HG03095 (cell line): ENCODE data around the gene CBLN3.

Source experiments
- ATAC-seq: cut with Tn5 transposase; IDR thresholded peaks from one replicate; pipeline ENCODE4 v1.9.1; 2021; ENCODE audit warnings: moderate library complexity; ENCODE audit not compliant: unreplicated experiment

The CBLN3 gene

DNA sequence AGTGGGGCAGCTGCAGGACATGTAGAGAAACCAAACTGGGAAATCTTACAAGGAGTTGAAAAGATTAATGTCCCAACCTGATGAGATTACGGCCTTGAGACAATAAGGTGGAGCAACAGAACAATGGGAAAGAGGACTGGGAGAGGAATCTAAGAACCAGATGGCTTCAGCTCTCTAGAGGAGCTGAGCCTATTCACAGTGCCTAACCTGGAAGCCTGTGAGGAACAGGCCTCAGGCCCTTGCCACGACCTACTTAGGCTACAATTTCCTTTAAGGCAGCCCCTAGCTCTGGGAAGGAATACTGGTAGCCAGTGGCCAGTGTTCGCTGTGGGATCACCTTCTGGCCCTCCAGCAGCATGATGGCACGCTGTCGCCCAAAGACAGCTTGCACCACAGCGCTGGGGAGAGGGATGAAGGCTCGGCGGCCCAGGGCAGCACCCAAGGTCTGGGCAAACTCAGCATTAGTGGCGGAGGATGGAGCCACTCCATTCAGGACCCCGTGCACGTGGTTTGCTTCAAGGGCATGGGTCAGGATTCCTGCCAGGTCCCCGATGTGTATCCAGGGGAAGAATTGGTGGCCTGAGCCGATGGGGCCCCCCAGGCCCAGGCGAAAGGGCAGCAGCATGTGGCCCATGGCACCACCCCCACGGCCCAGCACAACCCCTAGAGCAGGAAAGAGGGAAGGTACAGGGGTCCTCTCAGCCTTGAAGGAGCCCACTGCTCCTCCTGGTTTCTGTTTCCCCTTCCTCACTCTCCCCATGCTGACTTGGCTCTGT, 10.6 kb upstream of the CBLN3 start:
- no peak for ATAC-seq

GRCh38 chr14:24439257-24439656, 9.8 kb upstream of the CBLN3 start:
- no peak for ATAC-seq

DNA sequence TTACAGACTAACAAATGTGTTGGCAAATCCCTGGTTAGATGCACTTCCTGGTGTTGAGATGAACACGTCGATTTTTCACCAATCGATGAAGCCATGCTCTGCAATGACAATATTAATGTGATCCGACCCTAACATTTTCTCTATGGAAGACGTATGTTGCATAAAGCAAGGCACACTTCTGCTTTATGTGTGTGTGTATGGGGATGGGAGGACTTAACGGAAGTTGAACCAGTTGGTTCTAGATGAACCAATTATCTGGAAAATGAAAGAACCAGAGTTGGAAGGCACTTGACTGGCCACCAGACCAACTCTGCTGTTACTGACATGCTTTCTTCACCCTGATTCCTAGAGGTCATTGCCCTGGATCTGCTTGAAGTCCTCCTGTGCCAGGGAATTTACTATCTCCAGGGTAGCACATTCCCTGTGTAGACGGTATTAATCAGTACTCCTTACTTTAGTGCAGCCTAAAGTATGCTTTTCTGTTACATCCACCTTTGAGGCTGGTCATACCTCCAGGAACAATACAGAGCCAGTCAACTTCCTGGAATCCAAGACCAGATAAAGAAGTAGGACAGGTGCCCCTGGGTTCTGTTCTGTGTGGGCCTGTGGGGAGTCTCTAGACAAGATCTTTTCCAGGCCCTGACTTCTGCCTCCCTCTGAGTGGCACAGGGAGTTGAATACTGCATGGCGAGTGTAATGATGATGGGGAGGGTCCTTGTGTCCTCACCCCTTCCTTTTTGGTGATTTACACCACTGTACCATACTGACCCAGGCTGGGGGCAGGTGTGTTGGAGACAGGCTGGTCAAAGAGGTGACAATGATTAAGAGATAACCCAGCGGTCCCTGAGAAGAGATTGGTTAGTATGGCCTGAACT, 9.0 kb upstream of the CBLN3 start:
- no peak for ATAC-seq

DNA sequence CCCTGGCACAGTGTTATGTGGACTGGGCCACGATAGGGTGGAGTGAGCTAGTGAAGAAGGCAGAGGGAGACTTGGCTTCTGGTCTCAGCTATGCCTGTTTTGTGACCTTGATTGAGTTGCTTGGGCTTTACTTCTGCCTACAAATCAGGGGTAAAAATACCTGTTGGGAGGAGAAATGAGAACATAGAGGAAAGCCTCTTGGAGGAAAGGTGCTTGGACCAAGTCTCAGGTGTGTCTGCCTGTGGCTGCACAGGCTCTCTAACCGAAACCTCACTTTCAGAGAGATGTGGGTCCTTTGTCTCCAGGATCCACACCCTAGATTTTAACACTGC, 8.2 kb upstream of the CBLN3 start:
- ATAC-seq: no peak

- ATAC-seq: no peak
Measured at GRCh38 chr14:24437020-24437735, 7.7 kb upstream of the CBLN3 start.

GRCh38 chr14:24436355-24437019, 7.0 kb upstream of the CBLN3 start:
- ATAC-seq: no peak

DNA sequence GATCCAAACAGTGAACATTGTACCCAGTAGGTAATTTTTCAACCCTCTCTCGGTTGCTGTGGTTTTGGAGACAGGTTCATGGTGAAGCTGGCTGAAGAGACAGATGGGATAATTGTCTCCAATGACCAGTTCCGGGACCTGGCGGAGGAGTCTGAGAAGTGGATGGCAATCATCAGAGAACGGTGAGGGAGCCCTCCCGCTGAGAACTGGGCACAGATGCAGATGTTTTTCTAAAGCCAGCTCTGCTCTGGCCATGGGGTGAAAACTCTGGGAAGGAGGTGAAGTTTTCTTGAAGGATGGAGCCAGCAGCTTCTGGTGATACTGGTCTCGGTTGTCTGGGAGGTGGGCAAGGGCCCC, 6.5 kb upstream of the CBLN3 start:
- ATAC-seq: no peak

DNA sequence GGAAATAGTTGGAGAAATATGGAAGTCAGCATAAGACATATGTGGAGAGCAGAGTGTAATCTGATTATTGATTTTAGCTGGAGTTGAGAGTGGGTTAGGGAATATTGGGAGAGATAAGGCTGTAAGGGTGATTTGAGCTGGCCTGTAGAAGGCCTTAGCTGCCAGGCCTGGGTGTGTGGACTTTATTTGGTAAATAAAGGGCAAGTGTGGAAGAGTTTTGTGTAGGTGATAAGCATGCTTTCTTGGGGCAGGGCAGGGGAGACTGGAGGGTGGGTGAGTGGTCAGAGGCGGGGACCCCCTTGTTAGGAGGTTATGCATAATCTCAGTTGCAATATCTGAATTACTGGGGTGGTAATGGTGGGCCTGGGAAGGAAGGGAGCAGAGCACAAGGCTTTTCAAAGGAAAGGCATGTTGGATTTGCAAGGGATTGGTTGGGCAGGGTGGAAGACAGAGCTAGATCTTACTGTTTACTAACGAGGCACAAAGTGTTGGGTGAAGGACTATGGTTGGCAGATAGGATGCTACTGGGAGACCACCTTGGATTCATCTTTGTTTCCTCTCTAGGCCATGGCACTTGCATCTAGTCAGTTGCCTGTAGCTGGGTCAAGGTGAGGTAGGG, 5.8 kb upstream of the CBLN3 start:
- no peak for ATAC-seq

GRCh38 chr14:24434676-24435075, 5.2 kb upstream of the CBLN3 start:
- ATAC-seq: no peak

DNA sequence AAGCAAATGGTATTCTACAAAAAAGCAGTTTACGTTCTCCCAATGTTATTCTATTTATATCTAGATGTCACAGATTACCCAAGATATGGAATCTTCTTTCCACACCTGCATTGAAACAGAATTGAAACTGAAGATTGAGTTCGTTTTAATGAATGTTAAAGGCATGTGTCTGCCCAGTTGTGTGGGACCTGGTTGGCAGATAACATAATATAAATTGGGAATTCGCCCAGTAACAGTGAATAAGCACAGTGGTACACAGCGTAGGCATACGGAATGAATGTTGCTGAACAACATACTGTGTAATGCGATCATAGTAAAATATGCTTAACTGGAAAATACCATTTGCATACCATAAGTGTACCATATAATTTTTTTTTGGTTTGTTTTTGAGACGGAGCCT, 4.6 kb upstream of the CBLN3 start:
- ATAC-seq: no peak

GRCh38 chr14:24432259-24433131, 3.0 kb upstream of the CBLN3 start:
- no peak for ATAC-seq

- ATAC-seq: peak; percentile 45
Measured at GRCh38 chr14:24431569-24432258, 2.2 kb upstream of the CBLN3 start.

DNA sequence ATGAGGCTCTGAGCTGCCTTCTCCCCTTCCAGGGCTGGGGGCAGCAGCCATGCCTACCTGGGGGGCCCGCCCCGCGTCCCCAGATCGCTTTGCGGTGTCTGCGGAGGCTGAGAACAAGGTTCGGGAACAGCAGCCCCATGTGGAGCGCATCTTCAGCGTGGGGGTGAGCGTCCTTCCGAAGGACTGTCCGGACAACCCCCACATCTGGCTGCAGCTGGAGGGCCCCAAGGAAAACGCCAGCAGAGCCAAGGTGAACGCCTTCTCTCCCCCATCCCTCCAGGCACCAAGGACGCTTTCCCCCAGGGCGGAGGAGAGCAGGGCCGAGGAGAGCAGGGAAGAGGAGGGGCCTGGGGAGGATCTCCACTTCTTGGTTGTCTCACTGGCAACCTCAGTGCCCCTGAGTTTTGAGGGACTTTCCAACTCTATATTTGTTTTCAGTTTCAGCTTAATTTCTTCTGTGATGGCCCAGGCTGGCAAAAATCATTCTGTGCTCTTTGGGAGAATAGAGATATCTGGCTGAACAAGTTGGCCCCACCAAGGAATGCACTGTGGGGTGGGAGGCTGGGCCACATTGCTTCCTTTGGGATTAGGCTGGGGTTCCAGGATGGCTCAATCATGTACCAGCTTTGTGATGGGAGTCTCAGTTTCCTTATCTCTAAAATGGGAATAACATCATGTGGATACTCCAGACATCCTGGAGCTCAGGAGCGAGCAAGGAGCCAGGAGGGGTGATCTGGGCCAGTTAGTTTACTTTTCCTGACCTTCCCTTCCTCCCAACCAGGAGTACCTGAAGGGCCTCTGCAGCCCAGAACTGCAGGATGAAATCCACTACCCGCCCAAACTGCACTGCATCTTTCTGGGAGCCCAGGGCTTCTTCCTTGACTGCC, 1.5 kb upstream of the CBLN3 start:
- no peak for ATAC-seq

- peak; percentile 54 for ATAC-seq
Measured at GRCh38 chr14:24430143-24430681, 744 bp upstream of the CBLN3 start.

DNA sequence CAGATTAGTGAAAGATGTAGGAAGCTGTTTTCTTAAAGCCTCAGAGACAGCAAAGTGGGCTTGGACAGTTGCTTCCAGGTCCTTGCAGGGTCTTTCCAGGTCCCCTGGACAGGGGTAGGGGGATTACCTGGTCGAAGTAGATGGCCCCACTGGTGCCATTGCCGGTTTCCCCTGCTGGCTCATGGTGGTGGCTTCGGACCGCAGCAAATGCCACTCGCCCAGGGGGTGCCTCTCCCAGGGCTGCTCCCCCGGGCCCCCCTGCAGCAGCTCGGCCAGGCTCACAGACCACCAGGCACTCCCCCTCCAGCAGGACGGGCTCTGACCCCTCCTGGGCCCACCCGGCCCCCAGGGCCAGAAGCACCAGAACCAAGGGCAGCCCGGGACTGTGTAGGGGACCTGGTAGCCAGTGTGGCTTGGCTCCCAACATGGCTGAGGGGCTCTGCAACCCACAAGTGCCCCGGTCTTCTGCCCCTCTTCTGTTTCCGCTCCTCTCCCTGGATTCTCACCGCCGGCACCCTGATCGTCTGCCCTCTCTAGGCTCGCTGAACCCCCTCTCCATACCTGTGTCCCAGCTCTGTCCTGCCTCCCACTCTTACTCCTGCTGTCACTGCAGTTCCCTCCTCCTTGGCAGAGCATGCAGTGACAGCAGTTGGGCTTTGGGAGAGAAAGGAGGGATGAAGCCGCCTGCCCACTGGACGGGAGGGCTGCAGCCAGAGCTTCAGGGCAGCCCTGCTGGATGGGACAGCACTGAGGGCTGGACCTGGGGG, 657 bp downstream of the CBLN3 start:
- ATAC-seq: no peak

DNA sequence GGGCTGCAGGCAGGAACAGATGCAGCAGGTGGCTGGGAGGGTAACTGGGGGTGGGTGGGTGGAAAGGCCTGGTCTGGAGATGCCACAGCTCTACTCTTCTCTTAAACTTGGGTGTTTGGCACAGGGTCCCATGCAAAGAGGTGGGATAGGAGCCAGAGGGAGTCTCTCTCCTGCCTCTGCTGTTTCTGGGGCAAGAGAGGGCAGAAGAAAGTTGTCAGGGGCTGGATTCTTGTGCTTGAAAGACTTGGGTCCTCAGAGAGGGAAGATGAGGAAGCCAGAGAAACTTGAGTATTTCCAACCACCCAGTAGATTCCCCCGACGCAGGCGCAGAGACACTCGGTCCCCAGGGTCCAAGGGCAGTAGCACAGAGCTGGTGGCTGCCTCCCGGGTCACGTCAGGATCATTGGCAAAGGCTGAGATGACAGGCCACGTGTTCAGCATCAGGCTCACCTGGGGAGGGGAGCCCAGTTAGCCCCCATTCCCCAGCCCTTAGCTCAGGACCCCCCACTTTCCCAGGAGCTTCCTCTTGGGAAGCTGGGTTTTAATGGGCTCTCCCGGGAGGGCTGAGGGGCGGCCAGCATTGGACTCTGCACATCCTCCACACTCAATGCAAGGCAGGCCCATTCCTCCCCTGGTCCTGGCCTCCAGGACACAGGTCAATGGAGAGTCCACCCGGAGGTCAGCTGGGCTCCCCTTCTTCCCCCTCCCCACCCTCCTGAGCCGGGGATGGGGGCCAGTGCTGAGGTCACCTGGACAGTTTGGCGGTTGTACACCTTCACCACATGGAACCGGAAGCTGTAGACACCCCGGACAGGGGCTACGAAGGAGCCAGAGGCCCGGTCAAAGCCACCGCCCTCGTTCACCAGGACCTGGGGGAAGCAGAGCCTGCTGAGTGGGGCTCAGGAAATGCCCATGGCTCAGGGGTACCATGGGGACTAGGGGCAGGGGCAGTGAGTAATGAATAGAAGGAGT, 1.6 kb downstream of the CBLN3 start:
- ATAC-seq: no peak
